Measurements from ENCODE around the gene CFAP45. TPM values are rescaled to one million over a fixed set of nuclear protein-coding genes. Genes with fewer than 3 reads are reported as not detected.
A peak's percentile ranks its signal among the peaks of the same experiment; 100 is the strongest.

CFAP45 gene
- total RNA-seq, 1 experiment from 2014 or later, result not detected

- DNase-seq (ENCODE audit: low spot score), result peak; percentile 86
These were observed 23.4 kb upstream of the CFAP45 start for GRCh38 chr1:159923203-159924024.

- no peak for DNase-seq (ENCODE audit: low spot score)
These were observed 22.7 kb upstream of the CFAP45 start for GRCh38 chr1:159922511-159923202.

GRCh38 chr1:159921700-159922504 is 21.9 kb upstream of the CFAP45 start:
- DNase-seq (ENCODE audit: low spot score), result peak; percentile 8

- no peak for DNase-seq (ENCODE audit: low spot score)
These were observed 21.3 kb upstream of the CFAP45 start for GRCh38 chr1:159921251-159921650.

- DNase-seq (ENCODE audit: low spot score), result no peak
These were observed 20.7 kb upstream of the CFAP45 start for GRCh38 chr1:159920651-159921050.

- DNase-seq (ENCODE audit: low spot score), result no peak
These were observed 20.2 kb upstream of the CFAP45 start for GRCh38 chr1:159920202-159920601.

GRCh38 chr1:159919236-159919865 is 19.4 kb upstream of the CFAP45 start:
- no peak for DNase-seq (ENCODE audit: low spot score)

- no peak for DNase-seq (ENCODE audit: low spot score)
These were observed 18.6 kb upstream of the CFAP45 start for GRCh38 chr1:159918352-159919200.

- no peak for DNase-seq (ENCODE audit: low spot score)
These were observed 17.8 kb upstream of the CFAP45 start for GRCh38 chr1:159917533-159918351.

GRCh38 chr1:159916242-159917051 is 16.5 kb upstream of the CFAP45 start:
- DNase-seq (ENCODE audit: low spot score), result peak; percentile 71

- no peak for DNase-seq (ENCODE audit: low spot score)
These were observed 15.7 kb upstream of the CFAP45 start for GRCh38 chr1:159915571-159916241.

- peak; percentile 76 for DNase-seq (ENCODE audit: low spot score)
These were observed 14.5 kb upstream of the CFAP45 start for GRCh38 chr1:159914252-159915018.

GRCh38 chr1:159913451-159914192 is 13.7 kb upstream of the CFAP45 start:
- DNase-seq (ENCODE audit: low spot score), result peak; percentile 89

- peak; percentile 35 for DNase-seq (ENCODE audit: low spot score)
These were observed 11.5 kb upstream of the CFAP45 start for GRCh38 chr1:159911326-159912070.

- peak; percentile 1 for DNase-seq (ENCODE audit: low spot score)
These were observed 8.3 kb upstream of the CFAP45 start for GRCh38 chr1:159908031-159908940.
